Transverse colon (tissue), 4 donors: Measurements from ENCODE around the gene ATP1B2. TPM values are rescaled to one million over a fixed set of nuclear protein-coding genes. Genes with fewer than 3 reads are reported as not detected.

Source experiments
- DNase-seq: peaks from one replicate; pipeline ENCODE4 v3.0.0-alpha.2; 2019
- H3K27ac ChIP-seq, 4 donors: fragments of 200-600 bp; sonication (generic); 2 replicates each; pipeline ENCODE4 v1.5.1; 2016 to 2018; ENCODE audit warnings: inconsistent platforms in 4 of 4
- H3K27me3 ChIP-seq: fragments of 200-600 bp; sonication (generic); 2 replicates; pipeline ENCODE4 v1.5.1; 2017; ENCODE audit warnings: inconsistent platforms
- H3K36me3 ChIP-seq, 4 donors: fragments of 200-600 bp; sonication (generic); 2 replicates each; pipeline ENCODE4 v1.5.1; 2017 to 2019; ENCODE audit warnings: inconsistent platforms in 4 of 4
- H3K4me1 ChIP-seq, 4 donors: fragments of 200-600 bp; sonication (generic); 2 replicates each; pipeline ENCODE4 v1.5.1; 2017 to 2020; ENCODE audit warnings: inconsistent platforms in 4 of 4
- H3K4me3 ChIP-seq, 4 donors: fragments of 200-600 bp; sonication (generic); 1 replicate in 1 of 4; 2 replicates in 3 of 4; pipeline versions ENCODE4 v1.5.1 to v1.6.1; 2017 to 2019; ENCODE audit warnings: inconsistent platforms in 4 of 4
- H3K9me3 ChIP-seq, 2 donors: fragments of 200-600 bp; sonication (generic); 2 replicates each; pipeline ENCODE4 v1.5.1; 2017 to 2019; ENCODE audit warnings: inconsistent platforms in 2 of 2
- CTCF ChIP-seq, 5 experiments: fragments of 200-600 bp in 3 of 5; fragments of 450-650 bp in 2 of 5; sonication (generic) in 3 of 5; IDR thresholded peaks; 1 replicate in 2 of 5; 2 replicates in 3 of 5; pipeline ENCODE4 v1.5.1; 2016 to 2017; ENCODE audit warnings: antibody characterized with exemption in 5 of 5, inconsistent platforms in 3 of 5, mild to moderate bottlenecking in 2 of 5, moderate library complexity in 1 of 5
- EP300 ChIP-seq: sonication (generic); formaldehyde crosslinking; IDR thresholded peaks from one replicate; pipeline ENCODE4 v1.6.1; 2017; ENCODE audit warnings: antibody characterized with exemption, low read depth
- POLR2A ChIP-seq: fragments of 450-650 bp; IDR thresholded peaks from one replicate; pipeline ENCODE4 v1.6.1; 2016; ENCODE audit warnings: antibody characterized with exemption, mild to moderate bottlenecking, moderate library complexity
- POLR2AphosphoS5 ChIP-seq, 3 donors: sonication (generic); formaldehyde crosslinking; IDR thresholded peaks; one replicate each; pipeline ENCODE4 v1.6.1; 2016; ENCODE audit warnings: antibody characterized with exemption in 3 of 3
- WGBS, 2 donors: methylation state at CpG; one replicate each; pipeline ENCODE4 v1.1.5; 2018; ENCODE audit warnings: low coverage in 1 of 2; 5-methylcytosine and 5-hydroxymethylcytosine counted together
- in situ Hi-C, 4 donors: fragments of 200-750 bp; cut with MboI; loops; one replicate each; pipeline versions ENCODE4 v1.15.0 to v1.15.1; 2017; ENCODE audit warnings: low sequenced_read_pairs in 3 of 4, low pct_ligation_motif_present in 1 of 4, low pct_unique_long_range_greater_than_20kb in 1 of 4
- intact Hi-C: fragments of 100-400 bp; cut with DNase I; formaldehyde crosslinking; loops from one replicate; pipeline ENCODE4 v1.15.1; 2023; ENCODE audit warnings: low total_unique reads
- total RNA-seq, 4 donors: library from RNA; depleted of rRNA; stranded (reverse); fragments of >200 nt; gene quantifications; one replicate each; pipeline ENCODE4 v1.1.0, GENCODE V29; 2016

The ATP1B2 gene
- total RNA-seq, 4 donors from 2014 or later: 0.40 to 20.6 (median 2.3) TPM

- Histone ChIP-seq H3K4me1 (peaks cover 12 to 16% (median 15%) of the 10 kb centered on the region in 4 donors), H3K27me3 (no peaks in the 10 kb centered on the region), H3K27ac (peak overlapping the region in 2 of 4 donors; percentile 91 to 92), H3K4me3 (peak overlapping the region in 1 of 4 donors; percentile 70), H3K36me3 (no peaks in the 10 kb centered on the region), H3K9me3 (no peaks in the 10 kb centered on the region)
- 76 to 97% methylated on average over 3 to 7 of the region's 7 CpGs for WGBS, 2 donors
- TF ChIP-seq CTCF (IDR thresholded peaks at IDR 0.05) (no peak), POLR2A (no peak), EP300 (no peak), POLR2AphosphoS5 (IDR thresholded peaks at IDR 0.05) (no peak)
- in situ Hi-C loops: no loop called here
- intact Hi-C loops: no loop called here
- no peak for DNase-seq
Measured at GRCh38 chr17:7626307-7626706, 24.4 kb upstream of the ATP1B2 start.

- no peaks in the 10 kb centered on the region for H3K36me3 ChIP-seq
- no peaks in the 10 kb centered on the region for H3K9me3 ChIP-seq
- peak overlapping the region; percentile 91 to 96 (median 93) for H3K27ac ChIP-seq
- DNase-seq: no peak
- H3K4me1 ChIP-seq: peaks cover 12 to 16% (median 15%) of the 10 kb centered on the region in 4 donors
- peak overlapping the region; percentile 70 to 88 (median 82) for H3K4me3 ChIP-seq
- H3K27me3 ChIP-seq: no peaks in the 10 kb centered on the region
- TF ChIP-seq CTCF (IDR thresholded peaks at IDR 0.05) (no peak), EP300 (no peak), POLR2A (no peak), POLR2AphosphoS5 (IDR thresholded peaks at IDR 0.05) (no peak)
- in situ Hi-C loops: no loop called here
- intact Hi-C loops: no loop called here
- WGBS, 2 donors: 20% methylated on average over 6 of the region's 6 CpGs; no CpG with 5 or more reads in 1 of the 2 donors
Measured at GRCh38 chr17:7626956-7627249, 23.8 kb upstream of the ATP1B2 start.

GRCh38 chr17:7627250-7628121, 23.2 kb upstream of the ATP1B2 start, which contains the start of gene SAT2:
Gene SAT2, minus strand, starts transcription at chr17:7627821. Its CDS starts 186 bp downstream, at chr17:7627635.
- intact Hi-C loops (no loop called here), in situ Hi-C loops (no loop called here)
- H3K4me3 ChIP-seq: peak within 1 kb of the TSS; percentile 70 to 88 (median 82)
- WGBS, 2 donors: 0% methylated on average over 41 of the region's 54 CpGs; no CpG with 5 or more reads in 1 of the 2 donors
- H3K9me3 ChIP-seq: no peaks in the 10 kb centered on the region
- peak within 1 kb of the TSS; percentile 91 to 96 (median 93) for H3K27ac ChIP-seq
- DNase-seq: peak; percentile 95
- H3K36me3 ChIP-seq: no peaks in the 10 kb centered on the region
- TF ChIP-seq CTCF (IDR thresholded peaks at IDR 0.05) (no peak), POLR2AphosphoS5 (IDR thresholded peaks at IDR 0.05) (peak; percentile 75 to 90 (median 86)), POLR2A (peak; percentile 86)
- H3K27me3 ChIP-seq: no peaks in the 10 kb centered on the region
- H3K4me1 ChIP-seq: peaks cover 12 to 16% (median 15%) of the 10 kb centered on the region in 4 donors

GRCh38 chr17:7629939-7630571, 20.7 kb upstream of the ATP1B2 start, which contains the start of gene SHBG:
Gene SHBG, plus strand, starts transcription at chr17:7630135. Its CDS starts 38 bp downstream, at chr17:7630173.
- no peak for DNase-seq
- intact Hi-C loops (loop anchor here (5.0 kb wide), 1 partner anchor 57 kb away; the partner anchor contains the start of genes TP53 and WRAP53), in situ Hi-C loops (loop anchor here in 2 of 4 donors (5.0 to 10.0 kb wide), 2 partner anchors 55 to 57 kb away; partner anchors contain the start of genes TP53 (in 2 of the 2) and WRAP53 (in 2 of the 2))
- Histone ChIP-seq H3K9me3 (no peaks in the 10 kb centered on the region), H3K27ac (no peak within 1 kb of the TSS), H3K27me3 (no peaks in the 10 kb centered on the region), H3K36me3 (no peaks in the 10 kb centered on the region), H3K4me3 (no peak within 1 kb of the TSS), H3K4me1 (peaks cover 12 to 16% (median 15%) of the 10 kb centered on the region in 4 donors)
- WGBS, 2 donors: 78 to 85% methylated on average over 3 to 13 of the region's 13 CpGs
- TF ChIP-seq EP300 (no peak), CTCF (IDR thresholded peaks at IDR 0.05) (no peak), POLR2A (no peak), POLR2AphosphoS5 (IDR thresholded peaks at IDR 0.05) (no peak)
